ENCODE results near the gene PCDHB11.

- TF ChIP-seq EZH2 (IDR thresholded peaks at IDR 0.05; ENCODE audit: insufficient read depth, poor library complexity, severe bottlenecking) (no peak), EZH2phosphoT487 (IDR thresholded peaks at IDR 0.05; ENCODE audit: insufficient read depth, low read depth) (no peak)
Measured at GRCh38 chr5:141175933-141176332, 23.5 kb upstream of the PCDHB11 start.
